Bronchial epithelial cell (primary cell): Measurements from ENCODE around the gene CCS. TPM values are rescaled to one million over a fixed set of nuclear protein-coding genes. Genes with fewer than 3 reads are reported as not detected.
A peak's percentile ranks its signal among the peaks of the same experiment; 100 is the strongest.

Experiments used
- DNase-seq: peaks from one replicate; pipeline ENCODE4 v3.0.0-alpha.2; 2010; ENCODE audit warnings: low read depth
- FAIRE-seq: peaks from 2 replicates; lab custom pipeline; 2011; peaks lifted over from hg19 to GRCh38; lab: Jason Lieb, UNC
- H3K27me3 ChIP-seq: 2 replicates; pipeline ENCODE4 v1.5.1; 2011; ENCODE audit warnings: low read length; ENCODE audit not compliant: control insufficient read depth, insufficient read depth
- H3K36me3 ChIP-seq: 2 replicates; pipeline ENCODE4 v1.5.1; 2011; ENCODE audit warnings: low read length; ENCODE audit not compliant: control insufficient read depth, insufficient read depth
- H3K4me3 ChIP-seq: 2 replicates; pipeline ENCODE4 v1.5.1; 2011; ENCODE audit warnings: mild to moderate bottlenecking, low read depth, low read length, control low read depth
- total RNA-seq: library from RNA; depleted of rRNA; stranded (reverse); fragments of >200 nt; gene quantifications from 2 replicates; pipeline ENCODE4 v1.2.1, GENCODE V29; 2014
- TF ChIP-seq, protein P1 (sequence below): IDR thresholded peaks from 2 replicates; pipeline ENCODE4 v1.5.1; 2011; ENCODE audit warnings: mild to moderate bottlenecking, moderate library complexity, low read length, control low read depth, inconsistent platforms; ENCODE audit not compliant: insufficient read depth, severe bottlenecking

The CCS gene
- total RNA-seq, 1 donor from 2014 or later, result 30.3 TPM

GRCh38 chr11:66562907-66563583 is 29.9 kb upstream of the CCS start:
- H3K27me3 ChIP-seq, result peaks cover 8% of the 10 kb centered on the region
- TF ChIP-seq, protein P1, sequence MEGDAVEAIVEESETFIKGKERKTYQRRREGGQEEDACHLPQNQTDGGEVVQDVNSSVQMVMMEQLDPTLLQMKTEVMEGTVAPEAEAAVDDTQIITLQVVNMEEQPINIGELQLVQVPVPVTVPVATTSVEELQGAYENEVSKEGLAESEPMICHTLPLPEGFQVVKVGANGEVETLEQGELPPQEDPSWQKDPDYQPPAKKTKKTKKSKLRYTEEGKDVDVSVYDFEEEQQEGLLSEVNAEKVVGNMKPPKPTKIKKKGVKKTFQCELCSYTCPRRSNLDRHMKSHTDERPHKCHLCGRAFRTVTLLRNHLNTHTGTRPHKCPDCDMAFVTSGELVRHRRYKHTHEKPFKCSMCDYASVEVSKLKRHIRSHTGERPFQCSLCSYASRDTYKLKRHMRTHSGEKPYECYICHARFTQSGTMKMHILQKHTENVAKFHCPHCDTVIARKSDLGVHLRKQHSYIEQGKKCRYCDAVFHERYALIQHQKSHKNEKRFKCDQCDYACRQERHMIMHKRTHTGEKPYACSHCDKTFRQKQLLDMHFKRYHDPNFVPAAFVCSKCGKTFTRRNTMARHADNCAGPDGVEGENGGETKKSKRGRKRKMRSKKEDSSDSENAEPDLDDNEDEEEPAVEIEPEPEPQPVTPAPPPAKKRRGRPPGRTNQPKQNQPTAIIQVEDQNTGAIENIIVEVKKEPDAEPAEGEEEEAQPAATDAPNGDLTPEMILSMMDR, result no peak
- H3K36me3 ChIP-seq, result no peaks in the 10 kb centered on the region
- FAIRE-seq, result no peak
- DNase-seq, result no peak
- H3K4me3 ChIP-seq, result no peak overlapping the region

GRCh38 chr11:66563832-66564231 is 29.2 kb upstream of the CCS start:
- no peak overlapping the region for H3K4me3 ChIP-seq
- peaks cover 8% of the 10 kb centered on the region for H3K27me3 ChIP-seq
- FAIRE-seq (no peak), DNase-seq (no peak)
- TF ChIP-seq, protein P1, result no peak
- H3K36me3 ChIP-seq, result no peaks in the 10 kb centered on the region

DNA sequence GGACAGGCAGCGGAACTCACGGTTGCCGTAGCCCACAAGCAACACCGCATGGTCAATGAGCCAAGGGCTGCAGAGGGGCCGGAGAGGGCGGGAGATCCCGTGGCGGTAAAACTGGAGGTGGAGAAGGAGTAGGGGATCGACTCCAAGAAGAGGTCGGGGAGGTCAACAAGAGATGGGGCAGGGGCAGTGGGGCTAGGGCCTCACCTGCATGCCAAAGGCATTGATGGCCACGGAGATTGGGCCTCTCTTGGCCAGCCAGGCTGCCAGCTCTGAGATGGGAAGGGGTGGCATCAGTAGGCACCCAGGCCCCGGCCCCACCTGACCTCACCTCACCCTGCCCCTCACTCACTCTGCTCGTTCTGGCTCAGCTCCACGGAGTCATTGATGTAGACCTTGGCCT is 28.4 kb upstream of the CCS start:
- FAIRE-seq, result no peak
- Histone ChIP-seq H3K4me3 (no peak overlapping the region), H3K36me3 (no peaks in the 10 kb centered on the region), H3K27me3 (peaks cover 8% of the 10 kb centered on the region)
- DNase-seq, result no peak
- TF ChIP-seq, protein P1, result no peak

- H3K4me3 ChIP-seq, result no peak overlapping the region
- no peak for FAIRE-seq
- H3K27me3 ChIP-seq, result peaks cover 8% of the 10 kb centered on the region
- DNase-seq, result no peak
- no peaks in the 10 kb centered on the region for H3K36me3 ChIP-seq
- TF ChIP-seq, protein P1, result no peak
Measured at GRCh38 chr11:66564984-66565383, 28.0 kb upstream of the CCS start.

- Histone ChIP-seq H3K36me3 (no peaks in the 10 kb centered on the region), H3K4me3 (no peak overlapping the region), H3K27me3 (peaks cover 6% of the 10 kb centered on the region)
- no peak for DNase-seq
- TF ChIP-seq, protein P1, result no peak
- peak; percentile 23 for FAIRE-seq
Measured at GRCh38 chr11:66566221-66566620, 26.8 kb upstream of the CCS start.

GRCh38 chr11:66567787-66568123 is 25.2 kb upstream of the CCS start:
- TF ChIP-seq, protein P1, result no peak
- no peaks in the 10 kb centered on the region for H3K36me3 ChIP-seq
- no peak overlapping the region for H3K4me3 ChIP-seq
- DNase-seq (no peak), FAIRE-seq (no peak)
- peaks cover 6% of the 10 kb centered on the region for H3K27me3 ChIP-seq
